IMR-90 (cell line): ENCODE data around the gene RPS27. TPM values are rescaled to one million over a fixed set of nuclear protein-coding genes. Genes with fewer than 3 reads are reported as not detected.

ENCODE experiments used
- ATAC-seq: fragments of 200-7000 bp; cut with Tn5 transposase; 2 replicates; pipeline ENCODE4 v1.9.1; 2020; ENCODE audit warnings: low read depth, mild to moderate bottlenecking, moderate library complexity
- BruUV-seq: library from RNA; stranded (reverse); fragments of 400-500 nt; replicated peaks from 2 replicates; lab custom pipeline; 2021; lab: Mats Ljungman, UMichigan
- CTCF ChIA-PET: fragments of 300-600 bp; formaldehyde crosslinking; extraction: SDS; loops from one replicate; lab custom pipeline; 2021; ENCODE audit warnings: antibody characterized with exemption; lab: Yijun Ruan, JAX
- POLR2A ChIA-PET: fragments of 300-600 bp; sonication (Branson Sonifier 250); formaldehyde crosslinking; loops from one replicate; lab custom pipeline; 2022; ENCODE audit warnings: antibody characterized with exemption; ENCODE audit not compliant: unreplicated experiment; lab: Charles Lee
- DNase-seq: peaks from one replicate; pipeline ENCODE4 v3.0.0; 2013
- H2AFZ ChIP-seq: replicated peaks from 2 replicates; pipeline ENCODE3; 2013; ENCODE audit warnings: low read length, mild to moderate bottlenecking; ENCODE audit not compliant: poor library complexity
- H2AK5ac ChIP-seq: 2 replicates; pipeline ENCODE4 v1.6.1; 2013; ENCODE audit warnings: low read depth, low read length, inconsistent platforms
- H2AK9ac ChIP-seq: replicated peaks from 2 replicates; pipeline ENCODE3; 2013; ENCODE audit warnings: mild to moderate bottlenecking, low read depth, low read length, moderate library complexity; ENCODE audit not compliant: poor library complexity
- H2BK120ac ChIP-seq: 2 replicates; pipeline ENCODE4 v1.6.1; 2013; ENCODE audit warnings: low read depth, low read length, inconsistent platforms
- H2BK15ac ChIP-seq: 3 replicates; pipeline ENCODE4 v1.6.1; 2013; ENCODE audit warnings: low read depth, low read length, inconsistent platforms
- H2BK20ac ChIP-seq: 2 replicates; pipeline ENCODE4 v1.6.1; 2013; ENCODE audit warnings: low read depth, mild to moderate bottlenecking, inconsistent platforms, low read length, moderate library complexity
- H2BK5ac ChIP-seq: 2 replicates; pipeline ENCODE4 v1.6.1; 2013; ENCODE audit warnings: mild to moderate bottlenecking, low read depth, low read length, inconsistent platforms; ENCODE audit not compliant: poor library complexity, severe bottlenecking
- H3K14ac ChIP-seq: replicated peaks from 2 replicates; pipeline ENCODE4 v1.6.1; 2013; ENCODE audit warnings: low read depth, low read length, inconsistent platforms
- H3K18ac ChIP-seq: 2 replicates; pipeline ENCODE4 v1.6.1; 2013; ENCODE audit warnings: low read depth, low read length, control low read depth
- H3K23ac ChIP-seq: 2 replicates; pipeline ENCODE4 v1.6.1; 2013; ENCODE audit warnings: low read depth, low read length, inconsistent platforms
- H3K27ac ChIP-seq: 2 replicates; pipeline ENCODE4 v1.5.1; 2013; ENCODE audit warnings: mild to moderate bottlenecking, control low read depth, low read length; ENCODE audit not compliant: insufficient read depth
- H3K27me3 ChIP-seq: 2 replicates; pipeline ENCODE4 v1.6.1; 2013; ENCODE audit warnings: low read length; ENCODE audit not compliant: control insufficient read depth, insufficient read depth
- H3K36me3 ChIP-seq: 2 replicates; pipeline ENCODE4 v1.6.1; 2013; ENCODE audit warnings: low read length, mixed read lengths; ENCODE audit not compliant: control insufficient read depth, insufficient read depth
- H3K4ac ChIP-seq: 2 replicates; pipeline ENCODE4 v1.6.1; 2013; ENCODE audit warnings: low read depth, low read length, inconsistent platforms
- H3K4me1 ChIP-seq: 2 replicates; pipeline ENCODE4 v1.6.1; 2013; ENCODE audit warnings: low read length, mixed read lengths; ENCODE audit not compliant: control insufficient read depth, insufficient read depth
- H3K4me2 ChIP-seq: 2 replicates; pipeline ENCODE4 v1.6.1; 2013; ENCODE audit warnings: low read depth, mild to moderate bottlenecking, control low read depth, low read length, moderate library complexity
- H3K4me3 ChIP-seq: 2 replicates; pipeline ENCODE4 v1.5.1; 2013; ENCODE audit warnings: low read depth, mild to moderate bottlenecking, control low read depth, low read length, moderate library complexity; ENCODE audit not compliant: insufficient read depth
- H3K56ac ChIP-seq: 2 replicates; pipeline ENCODE4 v1.6.1; 2013; ENCODE audit warnings: low read length, inconsistent platforms; ENCODE audit not compliant: insufficient read depth; ENCODE audit errors: extremely low read depth
- H3K79me1 ChIP-seq, 2 experiments: 2 replicates each; pipeline ENCODE4 v1.6.1; 2013; ENCODE audit warnings: low read length in 2 of 2, inconsistent platforms in 1 of 2, low read depth in 1 of 2
- H3K9ac ChIP-seq: 2 replicates; pipeline ENCODE4 v1.6.1; 2013; ENCODE audit warnings: low read depth, low read length, control low read depth
- H3K9me1 ChIP-seq: 2 replicates; pipeline ENCODE4 v1.6.1; 2013; ENCODE audit warnings: low read length, inconsistent platforms; ENCODE audit not compliant: insufficient read depth
- H3K9me3 ChIP-seq: 2 replicates; pipeline ENCODE4 v1.6.1; 2013; ENCODE audit warnings: low read length; ENCODE audit not compliant: control insufficient read depth, insufficient read depth
- H4K20me1 ChIP-seq: 2 replicates; pipeline ENCODE4 v1.6.1; 2013; ENCODE audit warnings: low read length, inconsistent platforms; ENCODE audit not compliant: insufficient read depth
- H4K5ac ChIP-seq: 2 replicates; pipeline ENCODE4 v1.6.1; 2013; ENCODE audit warnings: mild to moderate bottlenecking, low read depth, low read length, control low read depth
- H4K8ac ChIP-seq, 2 experiments: 2 replicates each; pipeline ENCODE4 v1.6.1; 2013; ENCODE audit warnings: low read depth in 2 of 2, low read length in 2 of 2, control low read depth in 1 of 2, inconsistent platforms in 1 of 2
- H4K91ac ChIP-seq: 2 replicates; pipeline ENCODE4 v1.6.1; 2013; ENCODE audit warnings: low read depth, low read length, inconsistent platforms; ENCODE audit not compliant: insufficient read depth
- BHLHE40 ChIP-seq: fragments of 150-350 bp; IDR thresholded peaks from 2 replicates; pipeline ENCODE4 v1.6.1; 2016; ENCODE audit warnings: mild to moderate bottlenecking, low read depth, low read length
- CEBPB ChIP-seq: IDR thresholded peaks from 2 replicates; pipeline ENCODE4 v1.6.1; 2012; ENCODE audit warnings: low read depth, low read length, improper control_type of control experiment
- CHD1 ChIP-seq: IDR thresholded peaks from 2 replicates; pipeline ENCODE4 v1.6.1; 2012; ENCODE audit warnings: low read depth, low read length, improper control_type of control experiment
- CTCF ChIP-seq: conservative IDR thresholded peaks from 2 replicates; pipeline ENCODE4 v1.5.1; 2012; ENCODE audit warnings: mild to moderate bottlenecking, low read depth, low read length, improper control_type of control experiment
- FOS ChIP-seq: fragments of 150-350 bp; IDR thresholded peaks from 2 replicates; pipeline ENCODE4 v1.6.1; 2016; ENCODE audit warnings: low read depth, low read length
- MAFK ChIP-seq: IDR thresholded peaks from 2 replicates; pipeline ENCODE4 v1.6.1; 2012; ENCODE audit warnings: low read depth, low read length, improper control_type of control experiment
- MXI1 ChIP-seq: IDR thresholded peaks from 2 replicates; pipeline ENCODE4 v1.6.1; 2012; ENCODE audit warnings: low read depth, mild to moderate bottlenecking, low read length, moderate library complexity, borderline replicate concordance
- NFE2L2 ChIP-seq: fragments of 150-350 bp; IDR thresholded peaks from 2 replicates; pipeline ENCODE4 v1.6.1; 2016; ENCODE audit warnings: low read depth, mild to moderate bottlenecking, low read length
- POLR2A ChIP-seq: IDR thresholded peaks from 2 replicates; pipeline ENCODE4 v1.6.1; 2012; ENCODE audit warnings: mild to moderate bottlenecking, low read depth, low read length
- RAD21 ChIP-seq: IDR thresholded peaks from 2 replicates; pipeline ENCODE4 v1.6.1; 2012; ENCODE audit warnings: low read length, improper control_type of control experiment
- RCOR1 ChIP-seq: IDR thresholded peaks from 2 replicates; pipeline ENCODE4 v1.6.1; 2012; ENCODE audit warnings: mild to moderate bottlenecking, low read length, improper control_type of control experiment; ENCODE audit not compliant: insufficient replicate concordance
- RFX5 ChIP-seq: IDR thresholded peaks from 2 replicates; pipeline ENCODE4 v1.8.0; 2012; ENCODE audit warnings: low read depth, mild to moderate bottlenecking, low read length, moderate library complexity
- SMC3 ChIP-seq: fragments of 150-350 bp; IDR thresholded peaks from 2 replicates; pipeline ENCODE4 v1.6.1; 2016; ENCODE audit warnings: low read depth, mild to moderate bottlenecking, antibody characterized with exemption, low read length, moderate library complexity
- WGBS, 2 experiments: methylation state at CpG; one replicate each; pipeline versions ENCODE4 v1.1.5 to v1.1.7; 2013; ENCODE audit warnings: missing lambda C conversion rate in 2 of 2; ENCODE audit not compliant: insufficient read length in 1 of 2; ENCODE audit errors: extremely low coverage in 2 of 2; 5-methylcytosine and 5-hydroxymethylcytosine counted together
- dilution Hi-C: fragments of 300-500 bp; cut with HindIII; formaldehyde crosslinking; loops from one replicate; pipeline ENCODE4 v1.14.3; 2018; ENCODE audit warnings: low sequenced_read_pairs; ENCODE audit not compliant: unreplicated experiment
- in situ Hi-C: fragments of 300-500 bp; cut with MboI; formaldehyde crosslinking; loops from 3 replicates; pipeline ENCODE4 v1.14.3; 2019; ENCODE audit warnings: low sequenced_read_pairs, inconsistent platforms, mixed read lengths
- intact Hi-C: fragments of 100-400 bp; cut with micrococcal nuclease; formaldehyde crosslinking; loops from 2 replicates; pipeline ENCODE4 v1.10.0; 2022
- polyA plus RNA-seq, 3 experiments: library from polyadenylated mRNA; depleted of rRNA; stranded (reverse); fragments of >200 nt; gene quantifications; 2 replicates each; pipeline ENCODE4 v1.2.3, GENCODE V29; 2012; ENCODE audit warnings: low replicate concordance in 1 of 3
- total RNA-seq: library from RNA; depleted of rRNA; stranded (reverse); fragments of >200 nt; gene quantifications from 2 replicates; pipeline ENCODE4 v1.2.3, GENCODE V29; 2012

The RPS27 gene
- total and polyA plus RNA-seq, 2 of the 4 experiments (the other 2 are of a cell fraction) = 320 to 6,236 TPM

- TF ChIP-seq NFE2L2 = no peak
Observed at GRCh38 chr1:153963850-153964331, 26.7 kb upstream of the RPS27 start (continued).

GRCh38 chr1:153967107-153967999, 23.2 kb upstream of the RPS27 start, which contains the start of gene CREB3L4:
Gene CREB3L4 (plus strand): TSS chr1:153967902. CDS start chr1:153968526, 624 bp downstream.
- H2BK120ac ChIP-seq = peak within 1 kb of the TSS; percentile 21; the same call in 1 of the 2 replicates
- peak within 1 kb of the TSS; percentile 90 for H2AFZ ChIP-seq
- dilution Hi-C loops = no loop called here
- peak within 1 kb of the TSS; percentile 88 for H2AK9ac ChIP-seq
- BruUV-seq = no TSS peak
- H3K18ac ChIP-seq = peak within 1 kb of the TSS; percentile 32; the same call in 1 of the 2 replicates
- no peak within 1 kb of the TSS for H2BK15ac ChIP-seq
- peak; percentile 83 for ATAC-seq
- H3K27me3 ChIP-seq = no peaks in the 10 kb centered on the region
- peaks cover 5 to 45% of the 10 kb centered on the region in 2 experiments; a peak in 3 of 4 replicates for H3K79me1 ChIP-seq
- peaks cover 3% of the 10 kb centered on the region; the same call in 1 of the 2 replicates for H4K20me1 ChIP-seq
- H2AK5ac ChIP-seq = peak within 1 kb of the TSS; percentile 73
- WGBS, 2 experiments = 0% methylated on average over 34 of the region's 60 CpGs; no CpG with 5 or more reads in 1 of the 2 experiments
- peak within 1 kb of the TSS; percentile 46 for H4K5ac ChIP-seq
- peak within 1 kb of the TSS; percentile 69 for H4K91ac ChIP-seq
- H3K14ac ChIP-seq = peak within 1 kb of the TSS; percentile 66
- H3K9me1 ChIP-seq = peaks cover 7% of the 10 kb centered on the region; the same call in 1 of the 2 replicates
- H3K36me3 ChIP-seq = no peaks in the 10 kb centered on the region
- peaks cover 3% of the 10 kb centered on the region; the same call in 1 of the 2 replicates for H3K4me1 ChIP-seq
- H3K4me2 ChIP-seq = peak within 1 kb of the TSS; percentile 87
- DNase-seq = peak; percentile 98
- H3K27ac ChIP-seq = peak within 1 kb of the TSS; percentile 77
- peak within 1 kb of the TSS; percentile 82 for H3K9ac ChIP-seq
- H2BK5ac ChIP-seq = peak within 1 kb of the TSS; percentile 76
- H2BK20ac ChIP-seq = no peak within 1 kb of the TSS
- peak within 1 kb of the TSS; percentile 80 for H3K4ac ChIP-seq
- intact Hi-C loops = no loop called here
- H3K9me3 ChIP-seq = no peaks in the 10 kb centered on the region
- peak within 1 kb of the TSS; percentile 46 for H3K56ac ChIP-seq
- in situ Hi-C loops = loop anchor here (25.0 kb wide), 1 partner anchor 430 kb away; the partner anchor contains the start of genes S100A3, S100A4, S100A5 and S100A6
- ChIA-PET POLR2A (interaction anchor here (1.3 to 1.5 kb wide), 3 partner anchors 10 to 44 kb away, joined by 3 to 5 read pairs (median 3); partner anchors contain the start of genes JTB and RPS27), CTCF (interaction anchor here (0.6 to 1.2 kb wide), 9 partner anchors 8 to 205 kb away, joined by 3 to 4 read pairs (median 3); partner anchors contain the start of genes JTB and RAB13)
- H3K23ac ChIP-seq = peak within 1 kb of the TSS; percentile 70
- H4K8ac ChIP-seq = peak within 1 kb of the TSS; percentile 25 to 93
- peak within 1 kb of the TSS; percentile 59 for H3K4me3 ChIP-seq
- TF ChIP-seq CTCF (peak; percentile 60), RFX5 (no peak), RAD21 (peak; percentile 19; the same call in 1 of the 2 replicates), FOS (peak; percentile 61; the same call in 1 of the 2 replicates), CHD1 (no peak), CEBPB (no peak), NFE2L2 (no peak), SMC3 (no peak), RCOR1 (no peak), BHLHE40 (peak; percentile 56; the same call in 1 of the 2 replicates), MAFK (no peak), MXI1 (peak; percentile 90), POLR2A (peak; percentile 66; the same call in 1 of the 2 replicates)
